Stimulated activated CD8-positive, alpha-beta memory T cell treated with anti-CD3 and anti-CD28 coated beads, Interleukin-7, amount 100 ng/mL, for 48 hours (primary cell): ENCODE results near the gene RERE.

Experiments
- DNase-seq, 2 donors: peaks; one replicate each; pipeline ENCODE4 v3.0.0-alpha.2; 2020; ENCODE audit warnings: low read depth in 1 of 2; ENCODE audit errors: extremely low read depth in 1 of 2

Gene RERE

DNA sequence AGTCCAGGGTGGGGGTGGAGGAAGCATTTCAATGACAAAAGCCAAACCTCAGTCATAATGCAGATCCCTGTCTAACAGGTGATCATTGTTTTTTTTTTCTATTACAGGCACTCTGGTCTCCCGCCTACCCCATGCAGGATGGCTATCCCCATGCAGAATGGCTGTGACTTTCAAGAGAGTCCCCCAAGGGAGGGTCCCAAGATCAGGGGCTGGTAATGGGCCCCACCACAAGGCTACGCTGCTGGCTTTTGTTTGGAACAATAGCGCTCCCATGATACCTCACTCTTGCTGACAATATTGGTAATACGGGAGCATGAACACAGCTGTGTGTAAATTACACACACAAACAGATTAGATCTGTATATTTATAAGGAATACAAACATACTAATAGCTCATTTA is 380.1 kb downstream of the RERE start:
- DNase-seq = no peak

DNA sequence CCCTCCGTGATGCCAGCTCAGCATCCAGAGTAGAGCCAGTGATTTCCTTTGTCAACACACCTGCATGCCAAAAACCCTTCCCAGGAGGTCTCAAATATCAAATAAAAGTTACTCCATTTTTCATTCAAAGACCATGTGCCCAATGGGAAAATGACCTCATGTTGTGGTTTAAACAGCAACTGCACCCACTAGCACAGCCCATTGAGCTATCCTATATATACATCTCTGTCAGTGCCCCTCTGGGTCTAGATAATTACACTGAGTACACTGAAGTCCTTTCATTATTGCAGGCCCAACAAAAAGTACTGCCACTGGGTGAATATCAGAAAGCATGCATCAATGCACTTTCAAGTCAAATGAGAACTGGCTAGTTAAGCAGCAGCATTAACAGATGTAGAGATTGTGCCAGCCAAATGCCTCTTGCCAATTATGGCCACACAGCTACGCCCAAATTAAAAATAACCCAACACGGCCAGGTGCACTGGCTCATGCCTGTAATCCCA is 381.8 kb downstream of the RERE start:
- no peak for DNase-seq

DNA sequence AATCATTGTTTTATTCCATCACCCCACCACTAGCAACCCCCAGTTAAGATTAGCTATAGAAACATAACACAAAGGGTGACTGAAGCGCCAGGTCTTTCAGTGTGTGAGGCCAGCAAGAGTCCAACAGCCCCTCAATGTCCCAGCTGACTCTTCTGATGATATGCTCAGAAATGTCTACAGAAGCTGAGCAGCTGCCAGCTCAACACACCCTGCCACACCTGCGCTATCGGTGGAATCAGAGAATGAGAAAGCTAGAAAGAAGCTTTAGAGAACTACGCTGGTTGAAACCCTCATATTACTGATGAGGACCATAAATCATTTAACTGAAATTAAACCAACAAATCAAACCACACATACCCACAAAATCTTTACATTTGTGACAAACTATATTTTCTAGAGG is 383.3 kb downstream of the RERE start:
- no peak for DNase-seq

DNA sequence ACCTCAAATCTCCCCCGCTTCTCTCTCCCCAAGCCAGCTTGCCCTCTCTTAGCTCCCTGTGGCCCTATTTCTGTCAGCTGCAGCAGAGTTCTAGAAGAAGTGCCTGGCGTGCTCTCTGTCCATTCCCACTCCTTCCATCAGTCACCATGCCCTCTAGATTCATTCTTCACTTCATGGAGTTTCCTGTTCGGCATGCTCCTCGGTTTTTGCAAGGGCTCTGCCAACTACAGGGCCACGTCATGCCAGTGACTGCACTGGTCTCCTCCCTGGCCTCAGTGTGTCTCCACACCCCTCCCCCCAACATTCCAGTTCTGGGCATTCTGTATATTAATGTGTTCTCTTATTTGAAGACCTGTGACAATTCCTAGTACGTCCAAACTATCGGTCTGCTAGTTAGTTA is 385.7 kb downstream of the RERE start:
- DNase-seq = no peak

DNA sequence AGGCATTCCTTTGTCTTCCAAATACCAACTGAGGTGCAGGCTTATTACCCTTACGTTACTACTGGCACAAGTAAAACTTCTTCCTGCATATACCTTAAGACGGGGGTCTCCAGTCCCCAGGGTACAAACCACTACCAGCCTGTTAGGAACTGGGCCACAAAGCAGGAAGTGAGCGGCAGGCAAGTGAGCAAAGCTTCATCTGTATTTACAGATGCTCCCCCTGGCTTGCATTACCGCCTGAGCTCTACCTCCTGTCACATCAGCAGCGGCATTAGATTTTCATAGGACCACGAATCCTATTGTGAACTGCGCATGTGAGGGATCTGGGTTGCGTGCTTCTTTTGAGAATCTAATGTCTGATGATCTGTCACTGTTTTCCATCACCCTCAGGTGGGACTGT is 386.4 kb downstream of the RERE start:
- DNase-seq = no peak

DNA sequence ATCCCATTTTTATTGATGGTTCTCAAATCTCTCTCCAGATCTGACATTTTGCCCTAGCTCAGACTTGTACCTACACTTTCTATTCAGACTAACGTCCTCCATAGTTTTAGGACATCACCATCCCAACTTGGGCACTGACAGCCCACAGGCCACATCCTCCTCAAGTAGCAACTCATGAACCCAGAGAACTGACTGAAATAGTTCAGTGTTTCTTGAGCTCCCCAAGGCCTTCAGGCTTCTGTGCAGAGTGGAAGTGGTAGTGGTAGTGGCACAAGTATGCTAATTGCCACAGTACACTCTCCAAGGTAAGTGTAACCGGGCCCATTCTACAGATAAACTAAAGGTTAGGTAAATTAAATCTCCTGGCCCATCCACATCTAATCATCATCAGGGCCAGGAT is 387.0 kb downstream of the RERE start:
- no peak for DNase-seq

DNA sequence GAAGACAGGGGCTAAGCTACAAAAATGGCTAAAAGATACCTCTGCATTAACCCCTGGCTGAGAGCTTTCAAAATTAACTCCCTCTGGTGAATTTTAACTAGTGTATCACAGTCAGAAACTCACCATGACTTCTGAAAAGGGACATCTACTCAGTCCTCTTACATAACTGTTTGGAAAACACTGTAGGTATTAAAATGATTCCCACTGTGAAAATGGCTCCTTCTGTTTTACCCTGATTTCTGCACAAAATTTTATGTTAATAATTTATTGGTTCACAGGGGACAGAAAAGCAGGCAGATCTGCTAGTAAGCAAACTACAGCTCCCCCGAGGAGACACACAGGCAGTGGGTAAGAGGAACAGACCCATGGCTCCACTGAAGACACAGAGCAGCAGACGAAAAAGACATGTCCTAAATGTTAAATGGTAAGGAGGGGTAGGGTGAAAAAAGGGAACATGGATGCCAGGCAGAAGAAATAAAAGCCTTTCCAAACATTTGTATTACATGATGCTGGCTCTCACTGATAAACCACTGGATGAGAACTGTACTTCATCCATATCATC is 387.8 kb downstream of the RERE start:
- no peak for DNase-seq

DNA sequence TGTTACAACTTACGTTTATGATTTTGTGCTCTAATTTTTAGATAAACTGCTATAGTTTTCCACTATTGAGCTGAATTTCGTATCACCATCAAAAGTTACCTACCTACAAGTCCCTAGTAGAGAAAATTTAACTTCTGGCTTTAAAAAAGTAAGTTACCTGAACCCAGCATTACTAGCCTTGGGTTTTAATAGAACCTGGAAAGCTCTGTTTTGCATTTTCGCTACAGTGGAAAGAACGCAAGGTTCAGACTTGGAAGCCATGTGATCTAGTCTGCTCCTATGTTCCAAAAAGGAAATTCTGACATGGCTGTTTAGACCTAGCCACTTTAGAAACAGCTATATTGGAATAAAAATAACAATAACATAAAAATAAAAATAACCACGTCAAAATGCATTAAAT is 389.0 kb downstream of the RERE start:
- no peak for DNase-seq

DNA sequence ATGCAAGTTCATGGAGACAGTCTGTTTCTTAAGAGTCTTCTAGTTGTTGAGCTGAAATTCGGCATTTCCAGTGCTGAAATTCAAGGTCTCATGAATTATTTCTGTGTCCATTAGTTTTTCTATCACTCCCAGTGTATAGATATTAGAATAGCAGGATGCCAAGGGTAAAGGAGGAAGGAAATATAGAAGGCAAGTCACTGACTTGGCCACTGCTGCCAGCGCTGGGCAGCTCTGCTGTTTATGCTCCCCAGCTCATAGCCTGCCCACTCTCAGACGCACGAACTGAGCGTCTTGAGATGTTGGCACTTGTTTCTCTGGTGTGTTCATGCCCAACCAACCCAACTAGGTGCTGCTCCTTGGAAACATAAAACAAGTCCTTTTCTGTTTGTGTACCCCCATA is 389.5 kb downstream of the RERE start:
- no peak for DNase-seq

DNA sequence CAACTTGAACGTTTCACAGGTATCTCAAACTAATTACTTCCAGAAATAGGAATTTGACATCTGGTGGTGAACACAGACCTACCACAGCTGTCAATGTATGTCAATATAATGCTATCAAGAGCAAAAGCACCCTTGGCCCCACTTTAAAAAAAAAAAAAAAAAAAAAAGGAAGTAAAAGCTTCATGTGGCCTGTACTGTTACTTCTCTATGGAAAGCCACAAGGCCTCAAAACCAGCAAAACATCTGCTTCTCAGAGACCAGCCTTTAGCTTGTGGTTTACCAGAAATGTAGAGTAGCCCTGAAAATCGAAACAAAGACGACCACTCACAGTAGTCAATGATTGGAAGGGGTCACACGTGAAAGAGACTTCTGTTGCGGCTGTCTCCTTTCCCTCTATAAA is 389.9 kb downstream of the RERE start:
- DNase-seq = no peak

DNA sequence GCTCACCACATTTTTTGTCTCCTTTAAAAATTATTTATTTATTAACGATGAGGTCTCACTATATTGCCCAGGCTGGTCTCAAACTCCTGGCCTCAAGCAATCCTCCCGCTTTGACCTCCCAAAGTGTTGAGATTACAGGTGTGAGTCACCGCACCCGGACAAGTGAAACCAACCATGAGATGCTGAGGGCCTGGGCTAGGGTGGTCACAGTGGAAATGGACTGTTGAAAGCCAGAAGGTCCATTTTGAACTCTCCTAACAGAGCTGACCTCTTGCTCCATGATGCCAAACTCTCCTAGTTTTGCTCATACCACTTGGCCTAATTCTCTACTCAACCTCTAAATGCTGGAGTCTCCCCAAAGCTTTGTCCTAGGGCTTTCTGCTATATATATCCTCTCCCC is 390.4 kb downstream of the RERE start:
- no peak for DNase-seq

DNA sequence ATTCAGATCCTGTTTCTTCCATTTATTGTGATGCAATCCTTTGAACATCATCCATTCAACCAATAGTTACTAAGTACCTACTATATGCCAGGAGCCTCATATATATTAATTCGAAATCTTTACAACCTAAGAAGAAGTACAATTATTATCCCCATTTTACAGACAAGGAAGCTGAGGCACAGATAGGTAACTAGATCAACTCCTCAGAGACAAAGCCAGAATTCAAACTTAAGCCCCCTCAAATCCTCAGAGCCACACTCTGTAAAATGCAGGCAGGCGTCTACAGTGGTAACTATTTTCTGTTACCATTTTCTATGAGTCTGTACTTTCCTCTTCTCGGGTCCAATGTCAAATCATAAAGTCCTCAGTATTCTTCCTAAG is 391.7 kb downstream of the RERE start:
- DNase-seq = no peak

DNA sequence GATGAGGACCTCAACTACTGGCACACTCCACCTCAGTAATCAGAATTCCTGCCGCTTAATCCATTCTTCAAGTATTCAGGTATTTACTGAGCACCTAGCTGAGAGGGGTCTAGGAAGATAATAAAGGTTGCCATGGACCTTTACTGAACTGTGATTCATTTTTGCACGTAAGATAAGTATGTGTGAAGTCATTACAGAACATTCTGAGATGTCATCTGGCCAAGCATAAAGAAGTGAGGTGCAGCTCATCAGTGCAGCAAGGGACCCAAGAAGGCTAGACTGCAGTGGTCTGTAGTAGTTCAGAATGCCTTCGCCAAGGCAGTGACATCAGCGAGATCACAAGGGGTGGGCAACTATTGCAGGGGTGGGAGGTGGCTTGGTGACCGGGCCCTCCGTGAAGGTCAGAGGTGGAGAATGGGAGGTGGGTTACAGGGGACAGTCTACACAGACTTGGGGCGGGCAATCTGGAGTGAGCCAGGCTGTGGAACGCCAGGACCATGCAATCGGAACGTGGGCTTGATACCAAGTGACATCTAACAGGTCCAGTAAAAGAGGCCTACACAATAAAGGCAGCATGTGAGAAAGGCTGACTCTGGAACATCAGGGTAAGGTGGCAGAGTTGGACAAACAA is 392.2 kb downstream of the RERE start:
- no peak for DNase-seq

DNA sequence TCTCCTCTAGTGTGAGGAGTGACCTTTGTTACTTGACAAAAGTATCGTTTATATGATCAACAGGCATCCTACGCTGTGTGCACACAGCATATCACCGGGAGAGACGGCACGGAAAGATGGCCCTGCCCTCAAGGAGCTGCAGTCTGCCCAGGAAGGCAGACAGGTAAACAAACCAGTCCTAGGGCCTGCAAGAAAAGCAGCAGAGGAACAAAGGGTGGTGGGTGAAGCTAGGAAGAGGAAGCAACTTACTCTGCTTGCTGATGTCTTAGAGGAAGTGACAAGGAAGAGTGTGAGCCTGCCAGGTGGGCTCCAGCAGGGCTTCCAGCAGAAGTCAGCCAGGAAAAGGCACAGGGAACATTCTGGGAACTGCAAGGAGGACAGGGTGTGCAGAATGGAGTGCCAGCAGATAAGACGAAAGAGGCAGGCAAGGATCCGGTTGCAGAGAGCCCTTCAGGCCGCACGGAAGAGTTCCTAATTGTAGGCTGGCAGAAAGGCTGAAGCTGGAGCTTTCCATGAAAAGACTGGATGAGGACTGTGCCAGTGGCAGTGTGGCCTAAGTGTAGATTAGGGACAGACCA is 392.8 kb downstream of the RERE start:
- no peak for DNase-seq

DNA sequence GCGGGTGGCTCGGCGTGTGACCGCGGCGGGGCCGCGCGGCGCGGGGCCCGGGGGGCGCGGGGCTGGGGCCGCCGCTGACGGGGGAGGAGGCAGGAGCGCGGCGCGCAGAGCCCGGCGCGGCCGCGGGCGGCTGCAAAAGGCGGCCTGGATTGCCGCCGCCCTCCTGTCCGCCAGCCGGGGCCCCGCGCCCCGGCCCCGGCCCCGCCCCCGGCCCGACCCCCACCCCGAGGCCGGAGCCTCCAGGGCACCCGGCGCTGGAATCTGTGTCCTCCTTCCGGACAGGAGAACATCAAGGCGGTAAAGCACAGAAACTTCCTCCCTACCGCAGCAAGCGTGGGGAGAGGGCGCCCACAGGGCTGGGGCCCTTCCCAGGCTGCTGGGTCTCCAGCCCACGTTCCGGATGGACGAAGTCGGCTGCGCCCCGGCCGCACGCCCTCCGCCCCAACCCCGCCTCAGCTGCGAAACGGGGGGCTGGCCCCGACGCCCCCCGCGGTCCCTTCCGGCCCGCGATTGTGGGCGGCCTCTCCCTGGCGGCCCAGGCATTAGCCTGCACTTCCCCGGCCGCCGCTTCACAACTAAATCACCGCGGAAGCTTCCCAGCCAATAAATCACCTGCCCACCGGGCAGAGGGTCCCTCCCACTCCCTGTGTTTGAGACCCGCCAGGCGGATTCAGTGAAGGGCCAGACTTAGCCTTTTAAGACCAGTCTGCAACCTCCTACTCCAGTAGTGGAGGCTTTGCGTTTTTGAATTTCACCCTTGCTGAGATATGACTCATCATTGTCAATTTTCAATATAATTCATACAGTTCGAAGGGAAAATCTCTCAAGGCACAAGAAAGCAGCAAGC is 393.5 kb downstream of the RERE start:
- peak; percentile 52 to 58 for DNase-seq

DNA sequence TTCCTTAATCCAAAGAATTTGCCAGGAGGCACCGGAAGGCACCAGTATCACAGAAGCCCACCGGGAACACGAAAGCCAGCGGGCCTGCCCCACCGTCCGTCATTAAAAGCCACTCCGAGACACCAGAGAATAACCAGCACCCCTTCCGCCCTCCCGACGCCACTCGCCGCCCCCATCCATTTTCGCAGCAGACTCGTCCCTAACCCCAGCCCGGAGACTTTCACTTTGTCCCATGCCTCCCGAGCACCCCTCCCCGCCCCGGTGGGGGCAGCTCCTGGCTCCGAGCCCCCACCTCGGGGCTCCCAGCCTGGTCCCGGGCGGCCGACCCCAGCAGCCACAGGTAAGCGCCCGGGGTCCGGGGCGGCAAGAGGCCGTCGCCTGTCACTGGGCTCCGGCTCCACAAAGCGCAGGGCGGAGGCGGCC is 394.2 kb downstream of the RERE start:
- no peak for DNase-seq

DNA sequence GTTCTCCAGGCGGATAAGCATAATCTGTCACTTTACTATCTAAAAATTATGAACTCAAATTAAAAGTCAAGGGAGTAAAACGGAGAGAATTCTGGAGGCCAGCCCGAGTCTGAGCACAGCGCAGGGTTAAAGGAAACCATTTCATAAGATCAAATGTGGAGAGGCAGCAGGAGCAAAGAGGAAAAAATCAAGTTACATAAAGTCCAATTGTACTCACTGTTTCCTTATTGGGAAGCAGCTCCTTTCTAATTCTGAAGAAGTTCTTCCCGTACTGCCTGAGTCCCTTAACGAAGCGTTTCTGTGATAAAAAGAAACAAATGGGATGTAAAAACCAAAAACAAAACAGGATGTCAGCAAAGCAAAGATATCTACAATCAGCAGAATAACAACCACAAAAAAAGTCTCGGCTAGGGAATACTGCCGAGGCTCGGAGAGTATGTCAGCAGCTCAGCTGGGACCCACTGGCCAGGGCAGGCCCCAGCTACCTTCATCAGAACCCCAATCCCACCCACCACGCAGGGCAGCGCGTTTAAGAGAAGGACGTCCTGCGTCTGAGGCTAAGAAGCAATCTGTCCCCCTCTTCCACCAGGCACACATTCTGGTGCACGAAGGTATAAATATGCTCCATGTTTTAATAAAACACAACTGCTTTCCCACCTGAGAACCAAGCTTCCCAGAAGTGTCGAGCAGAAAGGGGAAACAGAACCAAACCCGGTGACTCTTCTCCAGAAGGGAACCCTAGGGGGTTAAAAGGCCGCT is 394.8 kb downstream of the RERE start:
- DNase-seq = no peak

DNA sequence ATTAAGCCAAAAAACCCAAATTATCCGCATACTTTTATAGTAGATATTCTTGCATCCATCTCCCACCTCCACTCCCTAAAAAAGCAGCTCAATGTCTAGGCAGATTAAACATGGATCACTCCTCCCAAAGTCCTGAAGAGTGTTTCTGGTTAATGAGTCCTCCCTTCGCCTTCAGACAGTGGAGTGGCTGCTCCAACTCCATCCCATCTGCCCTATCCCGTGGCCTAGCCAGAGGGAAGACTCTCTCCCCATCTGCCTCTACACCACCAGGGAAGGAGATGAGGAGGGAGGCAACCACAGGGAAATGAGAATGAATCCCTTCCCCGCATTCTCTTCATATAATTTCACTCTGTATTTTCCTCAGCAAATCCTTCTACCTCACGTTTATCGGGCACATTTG is 395.7 kb downstream of the RERE start:
- DNase-seq = no peak

DNA sequence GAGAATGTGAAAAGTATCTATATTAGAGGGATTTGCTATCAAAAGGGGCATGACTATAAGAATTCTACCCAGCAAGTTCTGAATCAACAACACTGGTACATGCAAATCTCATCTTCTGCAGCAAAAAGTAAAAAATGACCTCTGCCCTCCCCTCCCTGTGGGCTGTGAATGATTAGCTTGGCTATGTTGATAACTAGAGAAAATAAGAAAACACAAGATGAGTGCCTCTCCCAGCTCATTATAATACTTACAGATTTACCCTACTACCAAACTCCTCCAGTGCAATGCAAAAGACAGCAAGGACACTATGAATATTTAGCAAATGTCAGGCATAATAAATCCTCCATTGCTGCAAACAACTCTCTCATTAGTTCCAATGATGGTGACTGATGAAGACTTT is 397.1 kb downstream of the RERE start:
- DNase-seq = no peak

DNA sequence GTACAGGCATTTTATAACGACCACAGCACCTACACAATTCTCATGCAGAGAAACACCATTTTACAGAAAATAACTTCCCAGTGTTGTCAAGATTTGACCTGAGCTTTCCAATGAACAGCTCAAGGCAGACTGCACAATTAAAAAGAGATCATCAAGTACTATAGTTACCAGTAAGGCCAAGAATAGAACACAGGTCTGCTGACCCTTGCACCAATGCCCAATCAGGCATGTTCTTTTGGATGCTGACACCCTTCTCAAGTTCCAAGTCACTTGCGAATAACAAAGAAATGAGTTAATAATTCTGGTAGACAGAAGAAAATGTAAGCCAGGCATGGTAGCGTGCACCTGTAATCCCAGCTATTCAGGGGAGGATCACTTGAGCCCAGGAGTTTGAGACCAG is 397.6 kb downstream of the RERE start:
- DNase-seq = no peak

DNA sequence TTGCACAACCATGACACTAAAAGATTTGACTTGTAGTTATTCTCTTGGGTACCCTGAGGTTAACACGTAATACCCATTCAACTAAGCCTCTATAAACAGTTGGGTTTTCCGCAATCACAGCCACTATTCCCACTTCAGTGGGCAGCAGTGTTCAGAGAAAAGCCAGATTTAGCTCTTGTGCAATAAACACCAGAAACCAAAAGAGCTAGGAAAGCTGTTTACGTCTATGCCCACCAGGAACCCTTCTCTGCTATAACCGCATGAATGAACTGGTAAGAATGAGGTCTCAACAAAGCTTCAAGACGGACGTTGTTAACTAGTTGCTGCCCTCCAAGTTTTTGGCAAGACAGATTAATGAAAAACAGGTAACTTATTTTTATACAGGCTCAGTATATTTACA is 398.3 kb downstream of the RERE start:
- no peak for DNase-seq
